HG03039 (cell line): Measurements from ENCODE around the gene ECM2.
"Not testable (repeated sequence)": the region's sequence is repeated elsewhere in the genome, so short reads cannot be mapped to it uniquely, and the experiment has no call there.

Experiments used
- ATAC-seq: cut with Tn5 transposase; IDR thresholded peaks from one replicate; pipeline ENCODE4 v1.9.1; 2021; ENCODE audit warnings: mild to moderate bottlenecking, moderate library complexity; ENCODE audit not compliant: unreplicated experiment

The ECM2 gene

GRCh38 chr9:92535940-92536850, at the start of gene ECM2:
Gene ECM2 (minus strand): TSS chr9:92535990. CDS start chr9:92522866, 13,124 bp downstream.
- no peak for ATAC-seq

GRCh38 chr9:92576175-92576574, 40.4 kb upstream of the ECM2 start:
- ATAC-seq: no peak

- not testable (repeated sequence) for ATAC-seq
Measured at GRCh38 chr9:92573612-92574011, 37.8 kb upstream of the ECM2 start.

GRCh38 chr9:92571871-92572270, 36.1 kb upstream of the ECM2 start:
- not testable (repeated sequence) for ATAC-seq

- ATAC-seq: no peak
Measured at GRCh38 chr9:92564982-92565381, 29.2 kb upstream of the ECM2 start.

- ATAC-seq: no peak
Measured at GRCh38 chr9:92564504-92564903, 28.7 kb upstream of the ECM2 start.

DNA sequence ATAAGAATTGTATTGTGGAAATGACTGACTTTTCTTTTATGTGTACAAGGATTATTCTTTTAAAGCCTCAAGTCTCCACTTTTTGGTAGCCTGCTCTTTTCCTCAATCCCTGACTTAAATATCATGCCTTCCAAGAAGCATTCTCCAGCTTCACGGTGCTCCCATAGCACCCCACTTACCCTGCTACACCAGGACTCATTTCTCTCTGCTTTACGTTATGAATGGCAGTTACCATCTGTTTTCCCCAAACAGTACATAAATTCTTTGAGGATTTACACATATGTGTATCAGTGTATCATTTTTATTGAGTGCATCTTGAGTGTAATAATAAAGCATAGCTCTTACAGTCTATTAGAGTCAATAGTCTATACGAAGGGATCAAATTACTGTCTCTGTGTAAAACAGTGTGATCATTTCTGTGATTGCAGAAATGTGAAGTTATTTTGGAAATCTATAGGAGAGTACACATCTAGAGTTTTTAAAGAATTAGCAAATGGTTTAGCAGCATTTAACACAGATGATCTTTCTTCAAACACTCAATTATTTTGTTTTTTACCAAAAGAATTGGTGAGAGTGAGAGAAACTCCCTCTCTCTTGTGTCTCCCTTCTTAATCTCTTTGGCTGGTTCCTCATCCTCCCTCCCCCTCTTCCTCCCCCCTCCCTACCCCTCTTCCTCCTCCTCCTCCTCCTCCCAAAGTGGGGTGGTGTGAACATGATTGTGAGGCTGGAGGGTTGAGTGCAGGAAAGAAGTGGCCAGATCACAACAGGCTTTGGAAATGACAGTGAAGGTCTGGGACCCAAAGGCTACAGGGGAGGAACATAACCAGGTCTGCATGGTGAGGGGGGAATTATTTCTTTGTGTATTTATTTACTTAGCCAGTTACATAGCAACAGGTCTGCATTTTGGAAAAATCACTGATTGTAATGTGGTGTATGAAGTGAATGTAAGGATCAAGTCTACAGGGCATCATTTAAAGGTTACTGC, 27.6 kb upstream of the ECM2 start:
- no peak for ATAC-seq

DNA sequence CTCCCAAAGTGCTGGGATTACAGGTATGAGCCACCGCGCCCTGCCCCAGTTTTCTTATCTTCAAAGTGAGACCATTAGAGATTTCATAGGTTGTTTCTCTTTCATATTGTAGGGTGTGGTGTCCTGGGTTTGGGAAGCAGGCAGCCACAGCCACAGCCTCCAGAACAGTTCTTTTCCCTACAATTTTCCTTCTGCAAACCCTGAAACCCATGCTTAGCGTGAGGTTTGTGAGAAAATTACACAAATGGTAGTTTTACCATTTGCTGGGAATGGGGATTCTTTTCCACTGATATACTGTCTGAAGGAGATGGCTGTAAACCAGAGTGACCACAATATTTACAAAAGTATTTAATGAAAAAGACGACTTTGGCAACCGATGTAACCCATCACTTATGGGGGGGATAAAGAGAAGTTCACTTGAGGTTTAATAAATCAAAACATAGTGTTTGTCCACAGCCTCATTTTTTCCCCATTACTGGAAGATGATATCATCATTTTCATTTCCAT, 26.7 kb upstream of the ECM2 start:
- no peak for ATAC-seq

GRCh38 chr9:92561374-92562330, 25.9 kb upstream of the ECM2 start:
- no peak for ATAC-seq

DNA sequence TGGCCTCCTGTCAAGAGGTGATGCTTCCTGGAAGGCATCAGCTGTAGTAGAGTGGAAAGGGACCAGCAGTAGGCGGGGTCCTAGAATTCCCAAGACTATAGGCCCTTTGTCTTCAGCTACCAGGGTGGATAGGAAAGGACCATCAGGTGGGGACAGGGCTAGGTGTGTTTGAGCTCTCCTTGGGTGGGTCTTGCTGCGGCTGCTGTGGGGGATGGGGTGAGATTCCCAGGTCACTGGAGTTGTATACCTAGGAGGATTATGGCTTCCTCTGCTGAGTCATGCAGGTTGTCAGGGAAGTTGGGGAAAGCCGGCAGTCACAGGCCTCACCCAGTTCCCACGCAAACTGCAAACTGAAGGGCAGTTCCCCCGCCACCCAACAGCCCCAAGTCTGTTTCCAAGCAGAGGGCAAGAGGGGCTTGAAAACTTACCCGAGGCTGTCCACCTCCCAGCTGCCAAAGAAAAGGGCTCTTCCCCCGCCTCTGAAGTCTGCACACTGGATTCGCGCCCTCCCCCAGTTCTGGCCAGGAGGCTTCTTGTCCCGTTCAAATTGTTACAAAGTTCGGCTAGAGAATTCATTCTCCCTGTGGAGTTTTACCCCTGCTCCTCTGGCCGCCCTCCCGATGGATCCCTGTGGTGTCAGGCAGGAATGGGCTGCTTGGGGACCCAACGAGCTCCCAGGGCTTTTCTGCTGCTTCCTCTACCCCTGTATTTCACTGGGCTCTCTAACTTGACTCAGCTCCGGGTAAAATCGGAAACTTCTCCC, 23.0 kb upstream of the ECM2 start:
- no peak for ATAC-seq

DNA sequence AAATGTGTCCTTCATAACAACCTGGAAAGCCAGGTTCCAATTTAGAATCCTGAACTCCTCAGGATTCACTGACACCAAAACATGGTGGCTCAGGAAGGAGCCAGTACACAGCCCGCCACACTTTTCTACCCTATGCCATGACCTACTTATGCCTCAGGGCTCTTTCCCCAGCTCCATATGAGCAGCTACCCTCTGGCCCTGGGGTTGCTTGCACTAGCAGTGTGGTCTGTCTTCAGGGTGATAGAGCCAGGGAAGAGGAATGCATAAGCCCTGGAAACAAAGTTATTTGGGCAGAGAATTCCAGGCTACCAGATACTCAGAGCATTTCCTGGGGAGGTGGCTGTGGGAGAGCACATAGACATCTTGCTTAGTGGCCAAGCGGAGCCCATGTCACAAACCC, 15.0 kb upstream of the ECM2 start:
- no peak for ATAC-seq

GRCh38 chr9:92547356-92547755, 11.6 kb upstream of the ECM2 start:
- no peak for ATAC-seq

- no peak for ATAC-seq
Measured at GRCh38 chr9:92545002-92545510, 9.3 kb upstream of the ECM2 start.

- ATAC-seq: no peak
Measured at GRCh38 chr9:92543972-92544371, 8.2 kb upstream of the ECM2 start.

DNA sequence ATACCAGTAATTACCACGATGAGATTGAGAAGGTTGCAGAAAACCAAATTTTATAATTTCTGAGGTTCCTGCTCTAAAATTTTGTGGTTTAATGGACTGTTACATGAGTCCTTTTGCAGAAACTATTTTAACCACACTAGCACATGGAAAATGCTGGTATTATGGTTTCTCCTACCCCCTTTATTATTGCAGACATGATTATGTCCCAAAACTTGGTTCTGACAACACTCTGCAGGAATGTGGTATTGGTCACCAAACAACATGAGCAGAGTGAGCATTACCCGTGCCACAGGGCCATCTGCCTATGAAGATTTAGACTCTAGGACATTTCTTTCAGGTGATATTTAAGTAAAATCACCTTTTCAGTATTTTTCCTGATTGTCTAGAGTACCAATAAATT, 2.8 kb upstream of the ECM2 start:
- ATAC-seq: no peak

- no peak for ATAC-seq
Measured at GRCh38 chr9:92534674-92535073, 1.1 kb downstream of the ECM2 start.

DNA sequence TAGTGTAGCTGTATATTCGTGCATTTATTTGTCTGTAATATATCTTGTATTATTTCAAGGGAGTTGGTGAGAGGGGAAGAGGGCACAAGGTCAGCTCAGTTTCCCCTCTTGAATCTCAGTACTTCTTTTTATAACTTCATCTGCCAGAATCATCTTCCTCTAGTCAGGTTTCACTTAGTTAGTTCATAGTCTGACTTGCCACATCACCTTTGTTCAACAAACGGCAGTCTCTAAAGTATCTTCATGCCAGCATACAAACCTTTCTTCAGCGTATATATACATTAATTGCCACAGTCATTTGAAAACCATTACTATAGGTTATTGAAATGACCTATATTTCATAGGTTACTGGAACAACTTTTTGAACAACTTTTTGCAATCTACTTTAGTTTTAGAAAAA, 1.6 kb downstream of the ECM2 start:
- no peak for ATAC-seq

DNA sequence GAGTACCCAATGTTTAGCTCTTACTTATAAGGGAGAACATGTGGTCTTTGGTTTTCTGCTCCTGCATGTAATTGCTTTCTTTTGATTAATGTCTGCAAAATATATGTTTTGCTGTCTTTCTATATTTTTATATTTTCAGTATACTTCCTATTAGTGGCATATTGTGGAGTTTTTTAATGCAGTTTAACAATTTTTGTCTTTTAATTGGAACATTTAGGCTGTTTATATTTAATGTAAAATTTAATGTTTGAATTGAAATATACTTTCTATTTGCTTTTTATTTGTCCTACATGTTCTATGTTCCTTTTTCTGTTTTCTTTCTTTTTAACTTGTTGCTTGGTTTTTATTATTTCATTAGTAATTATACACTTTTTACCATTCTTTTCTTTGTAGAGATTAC, 4.9 kb downstream of the ECM2 start:
- no peak for ATAC-seq

DNA sequence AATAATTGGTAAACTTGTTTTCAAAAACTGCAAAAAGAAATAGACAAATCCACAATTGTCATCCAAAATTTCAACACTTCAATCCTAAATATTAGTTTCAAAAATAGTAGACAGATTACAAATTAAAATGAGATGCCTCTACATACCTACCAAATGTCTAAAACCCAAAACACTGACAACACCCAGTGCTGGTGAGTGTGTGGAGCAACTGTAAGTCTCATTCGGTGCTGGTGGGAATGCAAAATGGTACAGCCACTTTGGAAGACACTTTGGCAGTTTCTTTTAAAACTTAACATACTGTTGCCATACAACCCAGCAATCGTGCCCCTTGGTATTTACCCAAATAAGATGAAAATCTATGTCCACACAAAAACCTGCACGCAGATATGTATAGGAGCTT, 6.7 kb downstream of the ECM2 start:
- ATAC-seq: no peak
